ENCODE measurements around the gene SLC66A2.

The SLC66A2 gene

GRCh38 chr18:79904357-79905147 lies 46.9 kb downstream of the SLC66A2 start:
- no peak for DNase-seq

- no peak for DNase-seq
Measured at GRCh38 chr18:79903787-79904356, 47.6 kb downstream of the SLC66A2 start.

GRCh38 chr18:79903071-79903635 lies 48.3 kb downstream of the SLC66A2 start:
- no peak for DNase-seq

- no peak for DNase-seq
Measured at GRCh38 chr18:79902640-79903039, 48.8 kb downstream of the SLC66A2 start.

- no peak for DNase-seq
Measured at GRCh38 chr18:79902075-79902474, 49.4 kb downstream of the SLC66A2 start.

- no peak for DNase-seq
Measured at GRCh38 chr18:79901665-79902064, 49.8 kb downstream of the SLC66A2 start.

GRCh38 chr18:79900610-79901570 lies 50.6 kb downstream of the SLC66A2 start:
- DNase-seq = no peak

- DNase-seq = no peak
Measured at GRCh38 chr18:79899609-79900445, 51.6 kb downstream of the SLC66A2 start.

GRCh38 chr18:79898952-79899608 lies 52.4 kb downstream of the SLC66A2 start:
- DNase-seq = no peak

GRCh38 chr18:79897940-79898625 lies 53.4 kb downstream of the SLC66A2 start:
- no peak for DNase-seq

- DNase-seq = no peak
Measured at GRCh38 chr18:79896738-79897137, 54.7 kb downstream of the SLC66A2 start.

GRCh38 chr18:79890674-79891073 lies 60.8 kb downstream of the SLC66A2 start:
- DNase-seq = no peak

GRCh38 chr18:79889569-79889968 lies 61.9 kb downstream of the SLC66A2 start:
- DNase-seq = no peak

- DNase-seq = no peak
Measured at GRCh38 chr18:79888016-79888415, 63.4 kb downstream of the SLC66A2 start.

- no peak for DNase-seq
Measured at GRCh38 chr18:79887181-79888000, 64.1 kb downstream of the SLC66A2 start.

- DNase-seq = no peak
Measured at GRCh38 chr18:79884963-79885728, 66.3 kb downstream of the SLC66A2 start.

- no peak for DNase-seq
Measured at GRCh38 chr18:79884294-79884962, 67.0 kb downstream of the SLC66A2 start.
